HepG2 (cell line): Measurements from ENCODE around the gene NEAT1. TPM values are rescaled to one million over a fixed set of nuclear protein-coding genes. Genes with fewer than 3 reads are reported as not detected.
A peak's percentile ranks its signal among the peaks of the same experiment; 100 is the strongest.

Source experiments
- ESRRA ChIP-seq: sonication (generic); formaldehyde crosslinking; IDR thresholded peaks from 2 replicates; pipeline ENCODE4 v1.5.1; 2020; ENCODE audit warnings: mild to moderate bottlenecking, low read depth, missing genetic modification reagents
- FOSL1 ChIP-seq: sonication (generic); formaldehyde crosslinking; IDR thresholded peaks from 2 replicates; pipeline ENCODE4 v1.9.0; 2021; ENCODE audit warnings: missing genetic modification reagents, borderline replicate concordance
- GATAD2A ChIP-seq: IDR thresholded peaks from 2 replicates; pipeline ENCODE4 v1.6.1; 2016
- NCOR1 ChIP-seq: fragments of 200-600 bp; sonication (generic); IDR thresholded peaks from 2 replicates; pipeline ENCODE4 v1.7.0; 2017; ENCODE audit warnings: antibody characterized with exemption, low read length, borderline replicate concordance
- NFKBIZ ChIP-seq: IDR thresholded peaks from 2 replicates; pipeline ENCODE4 v1.6.1; 2018; ENCODE audit warnings: missing genetic modification reagents, missing compliant biosample characterization
- RBFOX2 ChIP-seq: fragments of 200-400 bp; formaldehyde crosslinking; IDR thresholded peaks from 2 replicates; pipeline ENCODE4 v1.6.1; 2017; ENCODE audit warnings: low read depth, mild to moderate bottlenecking, low read length
- SIN3A ChIP-seq: IDR thresholded peaks from 2 replicates; pipeline ENCODE4 v1.6.1; 2011; ENCODE audit warnings: low read depth, mild to moderate bottlenecking, control low read depth, low read length, borderline replicate concordance
- TP53 ChIP-seq: sonication (generic); formaldehyde crosslinking; conservative IDR thresholded peaks from 2 replicates; pipeline ENCODE4 v1.4.0; 2020; ENCODE audit warnings: missing genetic modification reagents
- ZNF629 ChIP-seq: sonication (generic); formaldehyde crosslinking; conservative IDR thresholded peaks from 2 replicates; pipeline ENCODE4 v1.5.0; 2020; ENCODE audit warnings: missing genetic modification reagents
- ZNF7 ChIP-seq: IDR thresholded peaks from 2 replicates; pipeline ENCODE4 v1.6.1; 2016; ENCODE audit warnings: missing biosample characterization, missing genetic modification reagents
- ZNF780A ChIP-seq: sonication (generic); formaldehyde crosslinking; IDR thresholded peaks from 2 replicates; pipeline ENCODE4 v1.8.0; 2022; ENCODE audit warnings: mild to moderate bottlenecking, missing genetic modification reagents, moderate library complexity
- polyA plus RNA-seq, 8 experiments: library from polyadenylated mRNA; depleted of rRNA in 3 of 8; stranded (reverse) in 7 of 8; unstranded in 1 of 8; fragments of >200 nt; fragmentation: Illumina TruSeq in 4 of 8; extraction: Trizol in 4 of 8; gene quantifications; 2 replicates each; pipeline versions ENCODE4 v1.2.1 to v1.2.3, GENCODE V29; 2011 to 2016; ENCODE audit warnings: low read depth in 4 of 8, missing spikeins in 1 of 8, mixed read lengths in 1 of 8; ENCODE audit not compliant: insufficient read depth in 1 of 8
- total RNA-seq, 5 experiments: library from RNA; depleted of rRNA; stranded (reverse); fragments of >200 nt; fragmentation: Illumina TruSeq; extraction: Trizol; gene quantifications; 2 replicates each; pipeline ENCODE4 v1.2.3, GENCODE V29; 2016; ENCODE audit warnings: low read depth in 1 of 5
- TF ChIP-seq, protein P1 (sequence below): sonication (generic); formaldehyde crosslinking; IDR thresholded peaks from 2 replicates; pipeline ENCODE4 v1.4.0; 2020; ENCODE audit warnings: mild to moderate bottlenecking, missing genetic modification reagents
- TF ChIP-seq, protein P2 (sequence below): IDR thresholded peaks from 2 replicates; pipeline ENCODE4 v1.4.0; 2020; ENCODE audit warnings: mild to moderate bottlenecking, missing genetic modification reagents
- TF ChIP-seq, protein P3 (sequence below): sonication (generic); formaldehyde crosslinking; IDR thresholded peaks from 2 replicates; pipeline ENCODE4 v1.4.0; 2020; ENCODE audit warnings: low read depth, mild to moderate bottlenecking, missing genetic modification reagents
- TF ChIP-seq, protein P4 (sequence below): sonication (generic); formaldehyde crosslinking; IDR thresholded peaks from 2 replicates; pipeline ENCODE4 v1.4.0; 2020; ENCODE audit warnings: mild to moderate bottlenecking, low read depth, missing genetic modification reagents
- TF ChIP-seq, protein P5 (sequence below): IDR thresholded peaks from 2 replicates; pipeline ENCODE4 v1.6.1; 2016; ENCODE audit warnings: low read depth

Gene NEAT1
- total and polyA plus RNA-seq, 2 of the 13 experiments (the other 11 are each of a cell fraction or from before 2014, with no cell fraction given): 20.5 to 41.2 TPM

DNA sequence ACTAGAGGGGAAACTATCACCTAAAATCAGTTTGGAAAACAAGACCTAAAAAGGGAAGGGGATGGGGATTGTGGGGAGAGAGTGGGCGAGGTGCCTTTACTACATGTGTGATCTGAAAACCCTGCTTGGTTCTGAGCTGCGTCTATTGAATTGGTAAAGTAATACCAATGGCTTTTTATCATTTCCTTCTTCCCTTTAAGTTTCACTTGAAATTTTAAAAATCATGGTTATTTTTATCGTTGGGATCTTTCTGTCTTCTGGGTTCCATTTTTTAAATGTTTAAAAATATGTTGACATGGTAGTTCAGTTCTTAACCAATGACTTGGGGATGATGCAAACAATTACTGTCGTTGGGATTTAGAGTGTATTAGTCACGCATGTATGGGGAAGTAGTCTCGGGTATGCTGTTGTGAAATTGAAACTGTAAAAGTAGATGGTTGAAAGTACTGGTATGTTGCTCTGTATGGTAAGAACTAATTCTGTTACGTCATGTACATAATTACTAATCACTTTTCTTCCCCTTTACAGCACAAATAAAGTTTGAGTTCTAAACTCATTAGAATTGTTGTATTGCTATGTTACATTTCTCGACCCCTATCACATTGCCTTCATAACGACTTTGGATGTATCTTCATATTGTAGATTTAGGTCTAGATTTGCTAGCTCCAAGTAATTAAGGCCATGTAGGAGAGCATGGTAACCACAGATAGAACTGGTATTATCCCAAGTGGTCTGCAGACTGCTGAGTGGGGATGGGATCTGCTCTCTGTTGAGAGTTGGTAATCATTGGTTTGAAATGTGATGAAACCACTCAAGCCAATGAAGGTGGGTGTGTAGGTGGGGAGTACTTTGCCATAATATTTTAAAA, 3.6 kb downstream of the NEAT1 start (continued):
- TF ChIP-seq, protein P1, sequence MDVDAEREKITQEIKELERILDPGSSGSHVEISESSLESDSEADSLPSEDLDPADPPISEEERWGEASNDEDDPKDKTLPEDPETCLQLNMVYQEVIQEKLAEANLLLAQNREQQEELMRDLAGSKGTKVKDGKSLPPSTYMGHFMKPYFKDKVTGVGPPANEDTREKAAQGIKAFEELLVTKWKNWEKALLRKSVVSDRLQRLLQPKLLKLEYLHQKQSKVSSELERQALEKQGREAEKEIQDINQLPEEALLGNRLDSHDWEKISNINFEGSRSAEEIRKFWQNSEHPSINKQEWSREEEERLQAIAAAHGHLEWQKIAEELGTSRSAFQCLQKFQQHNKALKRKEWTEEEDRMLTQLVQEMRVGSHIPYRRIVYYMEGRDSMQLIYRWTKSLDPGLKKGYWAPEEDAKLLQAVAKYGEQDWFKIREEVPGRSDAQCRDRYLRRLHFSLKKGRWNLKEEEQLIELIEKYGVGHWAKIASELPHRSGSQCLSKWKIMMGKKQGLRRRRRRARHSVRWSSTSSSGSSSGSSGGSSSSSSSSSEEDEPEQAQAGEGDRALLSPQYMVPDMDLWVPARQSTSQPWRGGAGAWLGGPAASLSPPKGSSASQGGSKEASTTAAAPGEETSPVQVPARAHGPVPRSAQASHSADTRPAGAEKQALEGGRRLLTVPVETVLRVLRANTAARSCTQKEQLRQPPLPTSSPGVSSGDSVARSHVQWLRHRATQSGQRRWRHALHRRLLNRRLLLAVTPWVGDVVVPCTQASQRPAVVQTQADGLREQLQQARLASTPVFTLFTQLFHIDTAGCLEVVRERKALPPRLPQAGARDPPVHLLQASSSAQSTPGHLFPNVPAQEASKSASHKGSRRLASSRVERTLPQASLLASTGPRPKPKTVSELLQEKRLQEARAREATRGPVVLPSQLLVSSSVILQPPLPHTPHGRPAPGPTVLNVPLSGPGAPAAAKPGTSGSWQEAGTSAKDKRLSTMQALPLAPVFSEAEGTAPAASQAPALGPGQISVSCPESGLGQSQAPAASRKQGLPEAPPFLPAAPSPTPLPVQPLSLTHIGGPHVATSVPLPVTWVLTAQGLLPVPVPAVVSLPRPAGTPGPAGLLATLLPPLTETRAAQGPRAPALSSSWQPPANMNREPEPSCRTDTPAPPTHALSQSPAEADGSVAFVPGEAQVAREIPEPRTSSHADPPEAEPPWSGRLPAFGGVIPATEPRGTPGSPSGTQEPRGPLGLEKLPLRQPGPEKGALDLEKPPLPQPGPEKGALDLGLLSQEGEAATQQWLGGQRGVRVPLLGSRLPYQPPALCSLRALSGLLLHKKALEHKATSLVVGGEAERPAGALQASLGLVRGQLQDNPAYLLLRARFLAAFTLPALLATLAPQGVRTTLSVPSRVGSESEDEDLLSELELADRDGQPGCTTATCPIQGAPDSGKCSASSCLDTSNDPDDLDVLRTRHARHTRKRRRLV: no peak
- TF ChIP-seq, protein P2, sequence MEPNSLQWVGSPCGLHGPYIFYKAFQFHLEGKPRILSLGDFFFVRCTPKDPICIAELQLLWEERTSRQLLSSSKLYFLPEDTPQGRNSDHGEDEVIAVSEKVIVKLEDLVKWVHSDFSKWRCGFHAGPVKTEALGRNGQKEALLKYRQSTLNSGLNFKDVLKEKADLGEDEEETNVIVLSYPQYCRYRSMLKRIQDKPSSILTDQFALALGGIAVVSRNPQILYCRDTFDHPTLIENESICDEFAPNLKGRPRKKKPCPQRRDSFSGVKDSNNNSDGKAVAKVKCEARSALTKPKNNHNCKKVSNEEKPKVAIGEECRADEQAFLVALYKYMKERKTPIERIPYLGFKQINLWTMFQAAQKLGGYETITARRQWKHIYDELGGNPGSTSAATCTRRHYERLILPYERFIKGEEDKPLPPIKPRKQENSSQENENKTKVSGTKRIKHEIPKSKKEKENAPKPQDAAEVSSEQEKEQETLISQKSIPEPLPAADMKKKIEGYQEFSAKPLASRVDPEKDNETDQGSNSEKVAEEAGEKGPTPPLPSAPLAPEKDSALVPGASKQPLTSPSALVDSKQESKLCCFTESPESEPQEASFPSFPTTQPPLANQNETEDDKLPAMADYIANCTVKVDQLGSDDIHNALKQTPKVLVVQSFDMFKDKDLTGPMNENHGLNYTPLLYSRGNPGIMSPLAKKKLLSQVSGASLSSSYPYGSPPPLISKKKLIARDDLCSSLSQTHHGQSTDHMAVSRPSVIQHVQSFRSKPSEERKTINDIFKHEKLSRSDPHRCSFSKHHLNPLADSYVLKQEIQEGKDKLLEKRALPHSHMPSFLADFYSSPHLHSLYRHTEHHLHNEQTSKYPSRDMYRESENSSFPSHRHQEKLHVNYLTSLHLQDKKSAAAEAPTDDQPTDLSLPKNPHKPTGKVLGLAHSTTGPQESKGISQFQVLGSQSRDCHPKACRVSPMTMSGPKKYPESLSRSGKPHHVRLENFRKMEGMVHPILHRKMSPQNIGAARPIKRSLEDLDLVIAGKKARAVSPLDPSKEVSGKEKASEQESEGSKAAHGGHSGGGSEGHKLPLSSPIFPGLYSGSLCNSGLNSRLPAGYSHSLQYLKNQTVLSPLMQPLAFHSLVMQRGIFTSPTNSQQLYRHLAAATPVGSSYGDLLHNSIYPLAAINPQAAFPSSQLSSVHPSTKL (CRISPR knock-in tag): no peak; the same call in 1 of the 2 replicates
- TF ChIP-seq RBFOX2: peak; percentile 53
- no peak for TF ChIP-seq NFKBIZ (CRISPR knock-in tag)
- no peak for TF ChIP-seq TP53 (CRISPR knock-in tag)
- TF ChIP-seq NCOR1: no peak
- TF ChIP-seq, protein P3, sequence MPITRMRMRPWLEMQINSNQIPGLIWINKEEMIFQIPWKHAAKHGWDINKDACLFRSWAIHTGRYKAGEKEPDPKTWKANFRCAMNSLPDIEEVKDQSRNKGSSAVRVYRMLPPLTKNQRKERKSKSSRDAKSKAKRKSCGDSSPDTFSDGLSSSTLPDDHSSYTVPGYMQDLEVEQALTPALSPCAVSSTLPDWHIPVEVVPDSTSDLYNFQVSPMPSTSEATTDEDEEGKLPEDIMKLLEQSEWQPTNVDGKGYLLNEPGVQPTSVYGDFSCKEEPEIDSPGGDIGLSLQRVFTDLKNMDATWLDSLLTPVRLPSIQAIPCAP: no peak
- no peak for TF ChIP-seq FOSL1 (CRISPR knock-in tag)
- no peak for TF ChIP-seq ESRRA (CRISPR knock-in tag)
- 0 out of 2 replicates have a peak, but pooled peaks have one; percentile 5 for TF ChIP-seq GATAD2A (CRISPR knock-in tag)
- TF ChIP-seq SIN3A: peak; percentile 9; the same call in 1 of the 2 replicates
- TF ChIP-seq, protein P4, sequence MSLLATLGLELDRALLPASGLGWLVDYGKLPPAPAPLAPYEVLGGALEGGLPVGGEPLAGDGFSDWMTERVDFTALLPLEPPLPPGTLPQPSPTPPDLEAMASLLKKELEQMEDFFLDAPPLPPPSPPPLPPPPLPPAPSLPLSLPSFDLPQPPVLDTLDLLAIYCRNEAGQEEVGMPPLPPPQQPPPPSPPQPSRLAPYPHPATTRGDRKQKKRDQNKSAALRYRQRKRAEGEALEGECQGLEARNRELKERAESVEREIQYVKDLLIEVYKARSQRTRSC (CRISPR knock-in tag): no peak
- TF ChIP-seq ZNF7 (CRISPR knock-in tag): no peak
- no peak for TF ChIP-seq ZNF629 (CRISPR knock-in tag)
- TF ChIP-seq ZNF780A (CRISPR knock-in tag): 0 out of 2 replicates have a peak, but pooled peaks have one; percentile 41
- TF ChIP-seq, protein P5, sequence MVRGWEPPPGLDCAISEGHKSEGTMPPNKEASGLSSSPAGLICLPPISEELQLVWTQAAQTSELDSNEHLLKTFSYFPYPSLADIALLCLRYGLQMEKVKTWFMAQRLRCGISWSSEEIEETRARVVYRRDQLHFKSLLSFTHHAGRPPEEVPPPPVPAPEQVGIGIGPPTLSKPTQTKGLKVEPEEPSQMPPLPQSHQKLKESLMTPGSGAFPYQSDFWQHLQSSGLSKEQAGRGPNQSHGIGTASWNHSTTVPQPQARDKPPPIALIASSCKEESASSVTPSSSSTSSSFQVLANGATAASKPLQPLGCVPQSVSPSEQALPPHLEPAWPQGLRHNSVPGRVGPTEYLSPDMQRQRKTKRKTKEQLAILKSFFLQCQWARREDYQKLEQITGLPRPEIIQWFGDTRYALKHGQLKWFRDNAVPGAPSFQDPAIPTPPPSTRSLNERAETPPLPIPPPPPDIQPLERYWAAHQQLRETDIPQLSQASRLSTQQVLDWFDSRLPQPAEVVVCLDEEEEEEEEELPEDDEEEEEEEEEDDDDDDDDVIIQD: no peak
